Activated CD4-positive, alpha-beta T cell treated with anti-CD3 and anti-CD28 coated beads for 36 hours (primary cell): ENCODE measurements around the gene LYPD1. TPM values are rescaled to one million over a fixed set of nuclear protein-coding genes. Genes with fewer than 3 reads are reported as not detected.

Source experiments
- ATAC-seq: fragments of 200-7000 bp; cut with Tn5 transposase; one replicate; pipeline ENCODE4 v1.10.0; 2021; ENCODE audit warnings: mild to moderate bottlenecking, moderate library complexity
- CTCF ChIA-PET: fragments of 350-600 bp; sonication (Branson Sonifier 250); formaldehyde crosslinking; loops from one replicate; lab custom pipeline; 2021; ENCODE audit warnings: antibody characterized with exemption; lab: Charles Lee
- POLR2A ChIA-PET: fragments of 350-600 bp; sonication (Branson Sonifier 250); formaldehyde crosslinking; loops from one replicate; lab custom pipeline; 2021; ENCODE audit warnings: antibody characterized with exemption, inconsistent platforms; lab: Charles Lee
- DNase-seq: peaks from one replicate; pipeline ENCODE4 v3.0.0-alpha.2; 2020
- H3K27ac Mint-ChIP-seq: one replicate; pipeline ENCODE4 v1.8.0; 2021; ENCODE audit warnings: mixed read lengths
- H3K27me3 Mint-ChIP-seq: one replicate; pipeline ENCODE4 v1.8.0; 2021; ENCODE audit warnings: mixed read lengths
- H3K36me3 Mint-ChIP-seq: one replicate; pipeline ENCODE4 v1.8.0; 2021; ENCODE audit warnings: low read depth, mixed read lengths
- H3K4me1 Mint-ChIP-seq: one replicate; pipeline ENCODE4 v1.8.0; 2021; ENCODE audit warnings: mixed read lengths
- H3K4me3 Mint-ChIP-seq: one replicate; pipeline ENCODE4 v1.8.0; 2021; ENCODE audit warnings: mild to moderate bottlenecking, moderate library complexity, mixed read lengths
- H3K9me3 Mint-ChIP-seq: one replicate; pipeline ENCODE4 v1.8.0; 2021; ENCODE audit warnings: low read depth, mixed read lengths
- intact Hi-C, 2 experiments: fragments of 100-400 bp; cut with DNase I in 1 of 2; cut with micrococcal nuclease in 1 of 2; formaldehyde crosslinking; loops; one replicate each; pipeline versions ENCODE4 v1.14.2 to v1.15.1; 2022 to 2024; cut with DNase I, micrococcal nuclease
- total RNA-seq, 2 experiments: library from RNA; stranded (reverse); gene quantifications; one replicate each; pipeline ENCODE4 v1.2.3, GENCODE V29; 2021

Gene LYPD1
- total RNA-seq, 2 experiments from 2014 or later: not detected

- Mint-ChIP-seq H3K9me3 (peaks cover 3% of the 10 kb centered on the region), H3K4me1 (no peaks in the 10 kb centered on the region), H3K4me3 (no peak overlapping the region), H3K27me3 (peaks cover 2% of the 10 kb centered on the region), H3K36me3 (no peaks in the 10 kb centered on the region), H3K27ac (no peak overlapping the region)
- POLR2A ChIA-PET: no interaction called here
- intact Hi-C loops: no loop called here
- no peak for ATAC-seq
- no peak for DNase-seq
- CTCF ChIA-PET: no interaction called here
Observed at GRCh38 chr2:132690664-132691303, 20.8 kb upstream of the LYPD1 start.

GRCh38 chr2:132681766-132682165, 11.8 kb upstream of the LYPD1 start:
- intact Hi-C loops: no loop called here
- Mint-ChIP-seq H3K36me3 (no peaks in the 10 kb centered on the region), H3K9me3 (no peaks in the 10 kb centered on the region), H3K4me1 (no peaks in the 10 kb centered on the region), H3K27me3 (no peaks in the 10 kb centered on the region), H3K27ac (no peak overlapping the region), H3K4me3 (no peak overlapping the region)
- ChIA-PET POLR2A (no interaction called here), CTCF (interaction anchor here (0.7 kb wide), 1 partner anchor 66 kb away, joined by 3 read pairs; no protein-coding TSS in a partner anchor)
- ATAC-seq (no peak), DNase-seq (no peak)

DNA sequence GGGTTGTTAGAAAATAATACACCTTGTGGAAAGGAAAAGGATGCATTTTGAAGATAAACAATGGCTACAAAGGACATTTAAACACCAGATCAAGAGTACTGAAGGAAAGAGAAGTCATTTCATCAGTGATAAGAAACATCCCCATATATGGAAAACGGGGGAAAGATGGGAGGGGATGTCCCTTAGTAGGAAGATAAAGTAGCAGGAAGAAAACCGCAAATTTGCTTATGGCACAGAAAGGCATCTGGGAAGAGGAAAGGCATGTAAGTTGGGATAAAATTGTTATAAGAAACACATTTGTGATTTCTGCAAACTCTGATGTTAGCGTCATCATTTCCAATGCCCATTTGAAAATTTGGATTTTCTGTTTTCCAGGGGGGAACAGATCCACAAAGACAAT, 10.5 kb upstream of the LYPD1 start:
- ChIA-PET CTCF (no interaction called here), POLR2A (no interaction called here)
- no peak for ATAC-seq
- intact Hi-C loops: no loop called here
- H3K4me3 Mint-ChIP-seq: no peak overlapping the region
- H3K27me3 Mint-ChIP-seq: peaks cover 2% of the 10 kb centered on the region
- DNase-seq: no peak
- H3K4me1 Mint-ChIP-seq: no peaks in the 10 kb centered on the region
- H3K36me3 Mint-ChIP-seq: no peaks in the 10 kb centered on the region
- no peak overlapping the region for H3K27ac Mint-ChIP-seq
- no peaks in the 10 kb centered on the region for H3K9me3 Mint-ChIP-seq

- CTCF ChIA-PET: no interaction called here
Observed at GRCh38 chr2:132678483-132678882, 8.5 kb upstream of the LYPD1 start.

DNA sequence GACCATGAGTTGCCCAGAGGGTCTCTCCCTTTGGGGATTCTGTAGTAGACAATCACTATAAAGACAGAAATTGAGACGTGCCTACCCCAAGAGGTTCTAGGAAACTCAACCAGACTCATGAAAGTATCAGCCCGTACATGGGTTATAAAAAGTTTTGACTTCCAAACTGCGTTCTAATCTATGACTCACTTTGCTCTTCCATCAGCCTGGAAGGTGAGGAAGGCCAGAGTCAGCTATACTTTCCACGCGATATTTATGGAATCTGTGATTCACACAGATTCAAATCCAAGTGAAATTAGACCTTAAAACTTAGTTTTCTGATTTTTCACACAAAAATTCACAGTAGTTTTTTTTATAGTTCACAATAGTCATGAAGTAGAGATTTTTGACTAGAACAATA, 7.7 kb upstream of the LYPD1 start:
- ChIA-PET POLR2A (no interaction called here), CTCF (no interaction called here)
- intact Hi-C loops: no loop called here
- H3K9me3 Mint-ChIP-seq: no peaks in the 10 kb centered on the region
- DNase-seq: no peak
- no peak for ATAC-seq
- H3K4me3 Mint-ChIP-seq: no peak overlapping the region
- no peak overlapping the region for H3K27ac Mint-ChIP-seq
- H3K27me3 Mint-ChIP-seq: peaks cover 7% of the 10 kb centered on the region
- no peaks in the 10 kb centered on the region for H3K4me1 Mint-ChIP-seq
- no peaks in the 10 kb centered on the region for H3K36me3 Mint-ChIP-seq

More at GRCh38 chr2:132678483-132678882, 8.5 kb upstream of the LYPD1 start:
- peaks cover 4% of the 10 kb centered on the region for H3K27me3 Mint-ChIP-seq
- no peaks in the 10 kb centered on the region for H3K4me1 Mint-ChIP-seq
- no peak overlapping the region for H3K27ac Mint-ChIP-seq
- no peak overlapping the region for H3K4me3 Mint-ChIP-seq
- no peak for ATAC-seq
- H3K9me3 Mint-ChIP-seq: no peaks in the 10 kb centered on the region
- H3K36me3 Mint-ChIP-seq: no peaks in the 10 kb centered on the region
- intact Hi-C loops: no loop called here
- DNase-seq: no peak
- POLR2A ChIA-PET: no interaction called here

DNA sequence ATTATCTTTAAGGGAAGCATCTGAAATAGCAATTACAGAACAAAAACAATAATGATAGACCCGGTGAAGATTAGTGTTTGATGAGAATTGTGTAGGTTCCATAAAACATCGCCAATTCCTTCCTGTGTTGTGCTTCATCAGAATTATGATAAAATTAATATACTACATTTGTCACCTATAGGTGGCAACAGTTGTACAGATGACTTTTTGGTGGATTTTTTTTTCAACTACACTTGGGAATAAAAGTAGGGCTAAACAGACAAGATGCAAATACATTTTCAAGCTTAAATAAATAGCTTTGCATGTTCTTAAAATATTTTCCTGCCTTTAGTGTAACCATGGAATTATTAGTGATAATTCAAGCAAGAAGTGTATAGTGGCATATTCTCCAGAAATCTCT, 7.0 kb upstream of the LYPD1 start:
- intact Hi-C loops: no loop called here
- ChIA-PET POLR2A (no interaction called here), CTCF (no interaction called here)
- peaks cover 10% of the 10 kb centered on the region for H3K27me3 Mint-ChIP-seq
- no peaks in the 10 kb centered on the region for H3K4me1 Mint-ChIP-seq
- H3K4me3 Mint-ChIP-seq: no peak overlapping the region
- H3K36me3 Mint-ChIP-seq: no peaks in the 10 kb centered on the region
- ATAC-seq: no peak
- H3K9me3 Mint-ChIP-seq: no peaks in the 10 kb centered on the region
- H3K27ac Mint-ChIP-seq: no peak overlapping the region
- no peak for DNase-seq

DNA sequence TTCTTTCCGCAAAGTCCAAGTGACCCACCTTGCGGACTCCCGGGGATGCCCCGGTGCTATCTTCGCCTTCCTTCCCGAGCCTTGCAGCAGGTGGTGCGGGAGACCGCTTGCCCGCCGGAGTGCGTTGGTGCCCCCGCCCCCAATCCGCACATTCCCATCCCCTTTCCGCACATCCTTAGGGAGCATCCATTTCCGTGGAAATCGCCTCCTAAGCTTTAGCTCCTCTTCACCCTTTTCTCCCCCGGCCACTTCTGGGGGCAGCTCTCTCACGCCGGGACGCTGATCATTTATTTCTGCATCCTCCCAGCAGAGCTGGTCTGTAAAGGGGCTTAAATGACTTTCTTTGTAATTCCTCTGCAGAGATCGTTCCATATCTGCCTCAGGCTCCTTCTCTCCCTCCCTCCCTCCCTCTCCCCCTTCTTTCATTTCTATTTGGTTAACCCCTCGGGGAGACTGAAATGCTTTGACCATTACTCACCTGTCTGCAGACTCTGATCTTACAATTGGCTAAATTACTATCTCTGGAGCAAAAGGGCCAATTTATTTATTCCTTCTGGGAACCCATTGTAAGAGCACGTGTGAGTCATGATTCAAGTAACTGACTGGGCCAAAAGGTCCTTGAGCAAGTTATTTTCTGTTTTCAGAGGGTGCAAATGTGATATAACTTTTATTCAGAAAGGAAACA, 1.3 kb upstream of the LYPD1 start:
- Mint-ChIP-seq H3K36me3 (no peaks in the 10 kb centered on the region), H3K9me3 (no peaks in the 10 kb centered on the region), H3K4me1 (no peaks in the 10 kb centered on the region), H3K4me3 (no peak overlapping the region), H3K27me3 (peaks cover 33% of the 10 kb centered on the region), H3K27ac (no peak overlapping the region)
- no peak for ATAC-seq
- DNase-seq: no peak
- intact Hi-C loops: no loop called here
- ChIA-PET POLR2A (no interaction called here), CTCF (no interaction called here)

DNA sequence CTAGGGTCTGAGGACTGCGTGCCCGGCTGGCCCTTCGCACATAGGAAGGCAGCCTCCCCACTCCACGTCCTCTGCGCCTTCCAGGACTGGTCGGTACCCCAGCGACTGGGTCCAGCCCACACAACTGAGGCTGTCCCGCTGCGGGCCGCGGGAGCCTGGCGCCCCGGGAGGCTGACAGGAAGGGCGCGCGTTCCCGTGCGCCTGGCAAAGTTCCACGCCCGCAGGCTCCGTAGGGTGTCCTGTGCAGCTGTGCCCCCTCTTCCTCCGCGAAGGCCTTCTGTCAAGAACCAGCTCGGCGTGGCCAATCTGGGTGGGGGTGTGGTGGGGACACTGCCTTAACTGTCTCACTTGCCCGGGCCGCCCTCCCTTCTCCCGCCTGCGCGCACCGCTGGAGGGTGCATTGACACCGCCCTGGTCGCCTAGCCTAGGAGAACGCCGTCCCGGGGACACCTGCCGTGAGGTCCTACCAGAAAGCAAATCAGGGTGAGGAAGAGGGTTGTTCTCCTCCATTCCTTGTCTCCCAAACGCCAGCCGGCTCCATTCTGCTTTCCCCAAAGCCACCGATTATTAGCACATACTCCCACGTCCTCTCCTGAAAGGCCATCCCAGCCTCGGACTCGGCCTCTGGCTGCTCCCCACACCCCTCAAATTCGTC, 618 bp upstream of the LYPD1 start:
- ATAC-seq (no peak), DNase-seq (no peak)
- no peak overlapping the region for H3K27ac Mint-ChIP-seq
- no peaks in the 10 kb centered on the region for H3K9me3 Mint-ChIP-seq
- H3K27me3 Mint-ChIP-seq: peaks cover 32% of the 10 kb centered on the region
- H3K36me3 Mint-ChIP-seq: no peaks in the 10 kb centered on the region
- intact Hi-C loops: no loop called here
- ChIA-PET POLR2A (no interaction called here), CTCF (no interaction called here)
- H3K4me3 Mint-ChIP-seq: no peak overlapping the region
- H3K4me1 Mint-ChIP-seq: no peaks in the 10 kb centered on the region

DNA sequence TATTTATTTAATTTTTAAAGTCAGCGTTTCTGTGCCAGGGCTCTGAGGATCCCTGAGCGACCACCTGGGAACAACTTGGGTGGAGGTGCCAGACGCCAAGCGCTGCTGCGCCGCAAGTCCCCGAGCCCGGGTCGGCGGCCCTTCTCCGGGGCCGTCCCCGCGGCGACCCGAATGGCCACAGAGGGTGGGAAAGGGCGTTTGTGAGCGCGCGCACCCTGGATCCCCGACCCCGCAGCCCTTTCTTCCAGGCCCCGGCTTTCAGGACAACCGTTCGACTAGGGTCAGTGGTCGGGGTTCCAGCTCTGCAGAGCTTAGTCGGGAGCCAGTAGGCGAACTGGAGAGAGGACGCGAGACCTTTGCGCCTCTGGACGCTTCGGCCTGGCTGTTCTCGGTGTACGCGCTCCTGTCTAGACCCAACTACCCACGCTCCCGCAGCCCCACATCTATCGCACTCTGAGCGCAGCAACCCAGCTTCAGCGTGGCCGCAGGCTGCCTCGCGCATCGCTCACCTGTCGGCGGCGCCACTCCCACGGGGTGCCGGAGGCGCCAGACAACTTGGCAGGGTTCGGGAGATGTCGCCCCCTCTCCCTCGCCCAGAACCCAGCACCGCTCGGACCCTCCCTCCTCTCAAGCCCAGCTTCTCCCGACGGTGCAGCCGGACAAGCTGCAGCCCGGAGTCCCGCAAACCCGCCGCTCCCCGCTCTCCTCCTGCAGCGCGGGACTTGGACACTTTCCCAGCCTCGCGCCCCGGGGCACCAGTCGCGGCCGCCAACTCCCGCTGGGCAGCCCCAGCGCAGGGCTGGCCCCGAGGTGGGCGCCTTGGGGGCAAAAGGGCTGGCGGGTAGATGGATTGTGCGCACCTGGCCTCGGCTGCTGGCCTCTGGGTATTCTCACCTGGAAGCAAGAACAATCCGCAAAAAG, 758 bp downstream of the LYPD1 start:
- ChIA-PET CTCF (interaction anchor here (0.6 to 1.4 kb wide), 2 partner anchors 48 to 461 kb away, joined by 3 read pairs; no protein-coding TSS in a partner anchor), POLR2A (no interaction called here)

DNA sequence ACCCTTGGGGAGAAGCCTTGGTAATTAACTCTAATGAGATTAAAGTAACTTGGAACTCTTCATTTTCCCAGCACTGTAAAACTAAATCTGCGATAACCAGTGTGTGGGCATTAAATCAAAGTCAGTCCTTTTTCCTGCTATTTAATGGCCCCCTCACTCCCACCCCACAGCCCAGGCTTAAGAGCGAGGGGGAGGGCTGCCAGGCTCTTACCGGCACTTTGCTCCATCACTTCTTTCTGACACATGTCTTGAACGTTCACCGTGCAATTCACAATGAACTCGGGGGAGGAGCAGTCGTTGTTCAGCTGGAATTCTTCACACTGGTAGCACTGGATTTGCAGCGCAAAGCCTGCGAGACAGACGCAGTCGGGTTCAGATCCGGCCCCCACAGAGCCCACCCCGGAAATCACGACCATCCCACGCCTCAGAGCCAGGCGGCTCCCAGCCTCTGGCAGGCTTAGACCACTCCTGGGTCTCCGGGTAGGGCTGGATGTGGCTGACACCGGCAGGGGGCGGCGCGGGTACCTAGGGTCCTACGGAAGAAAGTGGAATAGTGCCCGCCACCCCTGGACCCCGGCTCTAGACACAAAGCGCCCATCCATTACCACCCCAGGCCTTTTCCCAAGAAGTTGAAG, 1.7 kb downstream of the LYPD1 start:
- ChIA-PET POLR2A (no interaction called here), CTCF (interaction anchor here (0.6 to 1.4 kb wide), 2 partner anchors 47 to 462 kb away, joined by 3 read pairs; no protein-coding TSS in a partner anchor)
- Mint-ChIP-seq H3K9me3 (no peaks in the 10 kb centered on the region), H3K27me3 (peaks cover 31% of the 10 kb centered on the region), H3K4me1 (no peaks in the 10 kb centered on the region), H3K4me3 (no peak overlapping the region), H3K27ac (no peak overlapping the region), H3K36me3 (no peaks in the 10 kb centered on the region)
- no peak for ATAC-seq
- no peak for DNase-seq
- intact Hi-C loops: no loop called here

More for the DNA sequence above, 758 bp downstream of the LYPD1 start:
- Mint-ChIP-seq H3K9me3 (no peaks in the 10 kb centered on the region), H3K36me3 (no peaks in the 10 kb centered on the region), H3K4me3 (no peak overlapping the region), H3K27ac (no peak overlapping the region), H3K27me3 (peaks cover 29% of the 10 kb centered on the region), H3K4me1 (no peaks in the 10 kb centered on the region)
- peak; percentile 8 for DNase-seq
- no peak for ATAC-seq
- intact Hi-C loops: no loop called here

DNA sequence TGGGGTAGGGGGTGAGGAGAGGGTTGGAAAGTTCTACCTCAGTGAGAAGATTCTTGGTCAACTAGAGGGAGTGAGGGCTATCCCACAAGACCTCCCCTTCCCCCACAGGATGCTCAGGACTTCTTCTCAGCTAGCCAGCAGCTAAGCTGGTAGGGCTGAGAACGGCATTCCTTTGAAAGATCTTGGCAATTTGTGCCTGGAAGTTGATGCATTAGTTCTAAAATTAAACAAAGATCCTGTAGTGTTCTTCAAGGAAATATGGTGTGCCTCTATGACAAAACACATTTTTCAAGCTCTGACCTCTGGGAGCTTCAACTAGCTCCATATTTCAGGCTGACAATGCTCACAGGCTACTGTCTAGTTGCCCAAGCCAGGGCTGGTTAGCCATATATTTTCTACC, 2.3 kb downstream of the LYPD1 start:
- intact Hi-C loops: no loop called here
- Mint-ChIP-seq H3K27me3 (peaks cover 29% of the 10 kb centered on the region), H3K36me3 (no peaks in the 10 kb centered on the region), H3K9me3 (no peaks in the 10 kb centered on the region), H3K27ac (no peak overlapping the region), H3K4me3 (no peak overlapping the region), H3K4me1 (no peaks in the 10 kb centered on the region)
- ChIA-PET POLR2A (no interaction called here), CTCF (interaction anchor here (1.4 kb wide), 1 partner anchor 462 kb away, joined by 3 read pairs; no protein-coding TSS in a partner anchor)
- ATAC-seq (no peak), DNase-seq (no peak)
